Measurements from ENCODE around the gene NRXN3. TPM values are rescaled to one million over a fixed set of nuclear protein-coding genes. Genes with fewer than 3 reads are reported as not detected.

NRXN3 gene
- total and polyA plus RNA-seq, 8 donors, result 1.3 to 7.6 (median 1.5) TPM

- intact Hi-C loops (cut with DNase I), result no loop called here
- Histone ChIP-seq H3K27me3 (no peaks in the 10 kb centered on the region), H3K27ac (no peak overlapping the region), H3K4me3 (no peak overlapping the region), H3K36me3 (no peaks in the 10 kb centered on the region), H3K9me3 (no peaks in the 10 kb centered on the region), H3K4me1 (no peaks in the 10 kb centered on the region)
- ATAC-seq (no peak), DNase-seq (no peak)
- no peak for TF ChIP-seq CTCF (IDR thresholded peaks at IDR 0.05)
Observed at GRCh38 chr14:79354336-79354735, 1184.2 kb downstream of the NRXN3 start.

GRCh38 chr14:79356040-79356439, 1185.9 kb downstream of the NRXN3 start:
- Histone ChIP-seq H3K27ac (no peak overlapping the region), H3K4me3 (no peak overlapping the region), H3K4me1 (no peaks in the 10 kb centered on the region), H3K27me3 (no peaks in the 10 kb centered on the region), H3K9me3 (no peaks in the 10 kb centered on the region), H3K36me3 (no peaks in the 10 kb centered on the region)
- no peak for TF ChIP-seq CTCF (IDR thresholded peaks at IDR 0.05)
- DNase-seq (no peak), ATAC-seq (no peak)
- intact Hi-C loops (cut with DNase I), result no loop called here

GRCh38 chr14:79357307-79357706, 1187.1 kb downstream of the NRXN3 start:
- peak; percentile 71 for ATAC-seq
- Histone ChIP-seq H3K27ac (no peak overlapping the region), H3K4me1 (no peaks in the 10 kb centered on the region), H3K9me3 (no peaks in the 10 kb centered on the region), H3K4me3 (no peak overlapping the region), H3K36me3 (no peaks in the 10 kb centered on the region), H3K27me3 (no peaks in the 10 kb centered on the region)
- intact Hi-C loops (cut with DNase I), result no loop called here
- TF ChIP-seq CTCF (IDR thresholded peaks at IDR 0.05), result no peak
- no peak for DNase-seq

- Histone ChIP-seq H3K27me3 (no peaks in the 10 kb centered on the region), H3K36me3 (no peaks in the 10 kb centered on the region), H3K27ac (no peak overlapping the region), H3K4me3 (no peak overlapping the region), H3K4me1 (no peaks in the 10 kb centered on the region), H3K9me3 (no peaks in the 10 kb centered on the region)
- intact Hi-C loops (cut with DNase I), result no loop called here
- ATAC-seq (no peak), DNase-seq (no peak)
- no peak for TF ChIP-seq CTCF (IDR thresholded peaks at IDR 0.05)
Observed at GRCh38 chr14:79363291-79363690, 1193.1 kb downstream of the NRXN3 start.

- H3K4me3 ChIP-seq, result no peak overlapping the region
- intact Hi-C loops (cut with DNase I), result no loop called here
Observed at GRCh38 chr14:79369359-79370332, 1199.5 kb downstream of the NRXN3 start.

More at GRCh38 chr14:79369359-79370332, 1199.5 kb downstream of the NRXN3 start:
- H3K9me3 ChIP-seq, result no peaks in the 10 kb centered on the region
- H3K27me3 ChIP-seq, result no peaks in the 10 kb centered on the region
- ATAC-seq, result peak; percentile 89
- no peak for TF ChIP-seq CTCF (IDR thresholded peaks at IDR 0.05)
- H3K36me3 ChIP-seq, result no peaks in the 10 kb centered on the region
- H3K4me1 ChIP-seq, result no peaks in the 10 kb centered on the region
- no peak overlapping the region for H3K27ac ChIP-seq
- DNase-seq, result no peak

All from left lung (tissue), 10 donors.